ENCODE data around the gene MAFF. TPM values are rescaled to one million over a fixed set of nuclear protein-coding genes. Genes with fewer than 3 reads are reported as not detected.

MAFF gene
- total RNA-seq, 4 donors from 2014 or later, result 10.1 to 180 (median 44.0) TPM

DNA sequence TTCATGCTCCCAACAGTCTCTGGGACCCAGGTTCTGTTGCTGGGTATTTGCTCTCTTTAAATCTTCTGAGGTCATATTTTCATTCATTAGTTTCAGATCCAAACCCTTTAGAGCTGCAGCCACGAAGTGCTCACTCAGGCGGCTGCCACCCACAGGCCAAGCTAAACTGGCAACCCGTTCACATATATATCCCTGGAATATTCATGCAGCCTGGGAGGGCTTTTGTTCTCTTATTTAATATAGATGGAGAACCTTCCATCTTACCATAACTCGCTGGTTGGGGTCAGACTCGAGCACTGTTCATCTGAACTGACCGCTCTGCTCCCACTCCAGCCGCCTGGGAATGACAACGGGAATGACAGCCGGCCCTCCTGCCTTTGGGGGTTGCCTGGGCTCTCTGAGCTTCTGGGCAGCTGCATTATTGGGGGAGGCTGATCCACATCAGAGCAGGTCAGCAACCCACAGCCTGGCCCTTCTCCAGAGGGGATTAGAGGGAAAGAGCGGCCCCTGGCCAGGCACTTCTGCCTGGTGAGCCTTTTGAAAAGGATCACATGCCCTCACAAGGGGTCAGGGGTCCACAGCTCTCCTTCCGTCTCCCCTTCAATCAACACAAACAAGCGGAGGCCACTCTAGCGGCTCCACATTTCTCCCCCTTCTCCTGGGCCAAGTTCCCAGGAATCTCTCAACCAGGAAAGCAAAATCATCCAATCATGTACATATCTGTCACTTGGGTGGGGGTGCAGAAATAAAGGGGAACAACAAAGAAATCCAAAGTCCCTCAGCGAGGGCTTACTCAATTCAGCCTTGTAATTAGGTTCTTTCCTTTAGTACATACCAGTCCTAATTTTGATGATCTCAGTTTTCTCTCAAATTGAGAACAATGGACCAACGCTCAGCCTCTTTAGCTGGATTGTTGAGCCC lies 59.2 kb downstream of the MAFF start:
- no peaks in the 10 kb centered on the region for H3K27me3 ChIP-seq
- H3K4me3 ChIP-seq, result no peak overlapping the region
- DNase-seq, result no peak
- no peak for TF ChIP-seq POLR2A (IDR thresholded peaks at IDR 0.05)
- TF ChIP-seq, protein P1, sequence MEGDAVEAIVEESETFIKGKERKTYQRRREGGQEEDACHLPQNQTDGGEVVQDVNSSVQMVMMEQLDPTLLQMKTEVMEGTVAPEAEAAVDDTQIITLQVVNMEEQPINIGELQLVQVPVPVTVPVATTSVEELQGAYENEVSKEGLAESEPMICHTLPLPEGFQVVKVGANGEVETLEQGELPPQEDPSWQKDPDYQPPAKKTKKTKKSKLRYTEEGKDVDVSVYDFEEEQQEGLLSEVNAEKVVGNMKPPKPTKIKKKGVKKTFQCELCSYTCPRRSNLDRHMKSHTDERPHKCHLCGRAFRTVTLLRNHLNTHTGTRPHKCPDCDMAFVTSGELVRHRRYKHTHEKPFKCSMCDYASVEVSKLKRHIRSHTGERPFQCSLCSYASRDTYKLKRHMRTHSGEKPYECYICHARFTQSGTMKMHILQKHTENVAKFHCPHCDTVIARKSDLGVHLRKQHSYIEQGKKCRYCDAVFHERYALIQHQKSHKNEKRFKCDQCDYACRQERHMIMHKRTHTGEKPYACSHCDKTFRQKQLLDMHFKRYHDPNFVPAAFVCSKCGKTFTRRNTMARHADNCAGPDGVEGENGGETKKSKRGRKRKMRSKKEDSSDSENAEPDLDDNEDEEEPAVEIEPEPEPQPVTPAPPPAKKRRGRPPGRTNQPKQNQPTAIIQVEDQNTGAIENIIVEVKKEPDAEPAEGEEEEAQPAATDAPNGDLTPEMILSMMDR (IDR thresholded peaks at IDR 0.05), result peak in 1 of 4 experiments; percentile 14
- no peaks in the 10 kb centered on the region for H3K9me3 ChIP-seq
- no peaks in the 10 kb centered on the region for H3K36me3 ChIP-seq
- peaks cover 5 to 21% of the 10 kb centered on the region in 2 donors for H3K4me1 ChIP-seq
- intact Hi-C loops (cut with DNase I; ENCODE audit: low total_unique reads), result loop anchor here (10.0 kb wide), 1 partner anchor 56 kb away; the partner anchor contains the start of gene MAFF
- H3K27ac ChIP-seq, result peak overlapping the region; percentile 80 to 88

DNA sequence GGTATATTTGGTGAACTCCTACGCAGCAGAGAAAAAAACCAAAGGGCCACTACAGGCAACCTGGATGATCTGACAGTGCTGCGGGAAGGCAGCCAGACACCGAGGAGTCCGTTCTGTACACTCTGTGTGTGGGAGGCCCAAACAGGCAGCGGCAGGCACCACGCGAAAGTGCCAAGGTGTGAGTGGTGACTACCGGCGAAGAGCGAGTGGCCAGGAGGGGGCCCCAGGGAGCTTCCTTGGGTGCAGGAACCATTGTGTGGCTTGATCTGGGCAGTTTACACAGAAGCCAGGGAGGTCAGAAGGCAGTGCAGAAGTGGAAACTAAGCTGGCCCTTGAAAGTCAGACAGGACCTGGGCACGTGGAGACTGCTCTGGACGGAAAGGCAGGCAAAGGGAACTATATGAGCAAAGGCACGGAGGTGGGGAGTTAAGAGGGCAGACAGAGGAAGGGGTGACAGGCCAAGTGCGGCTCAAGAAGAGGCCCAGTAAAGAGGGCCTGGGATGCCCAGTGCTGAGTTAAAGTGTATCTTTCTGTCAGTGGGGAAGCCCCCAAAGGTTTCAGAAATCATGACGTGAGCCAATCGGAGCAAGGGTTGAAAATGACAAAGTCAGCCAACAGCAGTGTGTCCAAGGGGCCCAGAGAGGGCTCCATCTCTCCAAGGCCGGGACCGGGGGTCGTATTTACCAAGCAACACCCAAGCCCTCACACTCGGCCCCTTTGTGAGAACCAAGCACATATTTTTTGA lies 60.4 kb downstream of the MAFF start:
- Histone ChIP-seq H3K4me3 (no peak overlapping the region), H3K27ac (peak overlapping the region; percentile 80 to 88), H3K27me3 (no peaks in the 10 kb centered on the region), H3K9me3 (no peaks in the 10 kb centered on the region), H3K36me3 (no peaks in the 10 kb centered on the region), H3K4me1 (peaks cover 5 to 21% of the 10 kb centered on the region in 2 donors)
- no peak for TF ChIP-seq POLR2A (IDR thresholded peaks at IDR 0.05)
- TF ChIP-seq, protein P1 (IDR thresholded peaks at IDR 0.05), result peak; percentile 44 to 55 (median 50)
- intact Hi-C loops (cut with DNase I; ENCODE audit: low total_unique reads), result loop anchor here (10.0 kb wide), 1 partner anchor 57 kb away; the partner anchor contains the start of gene MAFF
- DNase-seq, result peak; percentile 57 to 70

DNA sequence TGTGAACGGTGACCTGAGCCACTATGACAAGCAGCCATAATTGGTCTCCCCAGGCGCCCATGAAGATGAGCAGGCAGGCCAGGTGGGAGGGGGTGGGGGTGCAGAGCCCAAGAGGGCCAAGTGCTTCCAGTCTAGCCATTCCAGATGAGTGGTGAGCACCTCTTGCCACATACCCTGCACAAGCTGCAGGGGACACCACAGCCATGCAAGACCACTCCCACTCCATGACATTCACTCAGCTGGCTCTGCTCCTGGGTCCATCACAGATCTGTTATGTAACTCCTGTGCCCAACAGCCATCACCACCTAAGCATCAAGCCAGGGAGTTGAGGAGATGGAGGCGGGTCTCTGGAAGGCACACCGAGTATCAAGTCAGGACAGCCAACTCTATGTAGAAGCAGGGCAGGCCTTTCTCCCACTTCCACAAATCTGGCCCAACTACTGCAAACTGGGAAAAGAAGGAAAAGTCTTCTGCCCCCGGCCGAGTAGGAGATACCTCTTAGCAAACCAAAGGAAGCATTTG lies 62.6 kb downstream of the MAFF start:
- TF ChIP-seq, protein P1 (IDR thresholded peaks at IDR 0.05), result no peak
- TF ChIP-seq POLR2A (IDR thresholded peaks at IDR 0.05), result no peak
- intact Hi-C loops (cut with DNase I; ENCODE audit: low total_unique reads), result loop anchor here (10.0 kb wide), 1 partner anchor 60 kb away; the partner anchor contains the start of gene MAFF
- peaks cover 0 to 10% of the 10 kb centered on the region in 2 donors for H3K4me1 ChIP-seq
- no peak overlapping the region for H3K4me3 ChIP-seq
- H3K36me3 ChIP-seq, result no peaks in the 10 kb centered on the region
- no peaks in the 10 kb centered on the region for H3K9me3 ChIP-seq
- H3K27me3 ChIP-seq, result no peaks in the 10 kb centered on the region
- H3K27ac ChIP-seq, result no peak overlapping the region
- no peak for DNase-seq

Small RNA genes lying within 50 kb of the gene (small RNA-seq; reads per million reads assigned to genes)
- gene RN7SL704P, result not detected

Other genes with a start within 250 kb of the MAFF start
- gene C22orf23, start 248.4 kb upstream of the MAFF start, total RNA-seq, result under 1 TPM in 2 of 4 donors, not detected in 2; 0.40 to 0.76 TPM
- gene POLR2F, start 248.3 kb upstream of the MAFF start, total RNA-seq, result 10 to 100 TPM; 31.5 to 63.8 (median 43.3) TPM
- gene SOX10, start 217.4 kb upstream of the MAFF start, total RNA-seq, result 1 to 10 TPM in 2 of 4 donors, not detected in 2; 2.3 to 3.8 TPM
- 10 to 100 TPM in 3 of 4 donors, 1 to 10 TPM in 1; 2.9 to 38.7 (median 29.2) TPM for gene PICK1, start 144.6 kb upstream of the MAFF start, total RNA-seq
- gene SLC16A8, start 117.8 kb upstream of the MAFF start, total RNA-seq, result 1 to 10 TPM in 1 of 4 donors, not detected in 3; 1.4 TPM
- 1 to 10 TPM in 1 of 4 donors, under 1 TPM in 1, not detected in 2; 0.59 to 1.7 TPM for gene BAIAP2L2, start 91.3 kb upstream of the MAFF start, total RNA-seq
- 10 to 100 TPM in 3 of 4 donors, 1 to 10 TPM in 1; 8.7 to 50.9 (median 34.5) TPM for gene PLA2G6, start 20.2 kb upstream of the MAFF start, total RNA-seq
- gene TMEM184B, start 71.0 kb downstream of the MAFF start, total RNA-seq, result 10 to 100 TPM; 31.7 to 70.4 (median 50.7) TPM
- gene CSNK1E, start 115.4 kb downstream of the MAFF start, total RNA-seq, result 100 to 1,000 TPM in 2 of 4 donors, 10 to 100 TPM in 2; 22.1 to 171 (median 100) TPM

All from uterus (tissue), 4 donors.